ENCODE data around the gene DAPP1.
"Not testable (repeated sequence)": the region's sequence is repeated elsewhere in the genome, so short reads cannot be mapped to it uniquely, and the experiment has no call there.

Gene DAPP1, protein sequence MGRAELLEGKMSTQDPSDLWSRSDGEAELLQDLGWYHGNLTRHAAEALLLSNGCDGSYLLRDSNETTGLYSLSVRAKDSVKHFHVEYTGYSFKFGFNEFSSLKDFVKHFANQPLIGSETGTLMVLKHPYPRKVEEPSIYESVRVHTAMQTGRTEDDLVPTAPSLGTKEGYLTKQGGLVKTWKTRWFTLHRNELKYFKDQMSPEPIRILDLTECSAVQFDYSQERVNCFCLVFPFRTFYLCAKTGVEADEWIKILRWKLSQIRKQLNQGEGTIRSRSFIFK

DNA sequence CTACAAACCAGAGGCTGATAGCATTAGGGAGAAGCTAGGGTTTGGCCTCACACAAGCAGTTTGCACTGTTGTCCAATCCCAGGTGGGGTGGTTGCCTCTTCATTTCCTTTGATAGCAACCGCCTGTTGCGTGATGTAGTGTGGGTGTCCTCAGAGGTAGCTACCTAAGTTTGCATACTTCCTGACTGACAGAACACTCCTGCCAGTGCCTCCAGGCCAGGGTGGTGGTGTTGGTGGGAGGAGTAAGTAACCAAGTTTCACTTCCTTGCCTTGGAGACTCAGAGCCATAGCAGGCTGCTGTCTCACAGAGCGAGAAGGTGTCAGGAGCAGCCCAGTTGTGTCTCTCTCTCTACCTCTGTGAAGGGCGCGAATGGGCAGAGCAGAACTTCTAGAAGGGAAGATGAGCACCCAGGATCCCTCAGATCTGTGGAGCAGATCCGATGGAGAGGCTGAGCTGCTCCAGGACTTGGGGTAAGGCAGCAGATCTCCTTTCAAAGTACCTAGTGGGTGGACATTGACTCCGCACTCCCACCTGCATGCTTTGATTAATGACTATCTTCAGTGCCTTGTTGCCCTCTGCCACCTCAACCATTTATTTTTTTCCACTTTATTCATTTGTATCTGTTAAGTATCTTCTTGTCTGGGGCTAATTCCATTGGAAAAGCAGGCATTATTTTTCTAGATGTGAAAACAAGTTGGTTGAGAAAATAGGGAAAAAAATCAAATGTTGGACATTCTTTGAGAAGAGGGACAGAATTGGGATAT, at the start of gene DAPP1:
DAPP1 (plus strand) TSS at position 283 of the 764 bp plus-strand sequence; CDS start at position 370, 87 bp downstream.
- DNase-seq (ENCODE audit: low spot score): no peak

DNA sequence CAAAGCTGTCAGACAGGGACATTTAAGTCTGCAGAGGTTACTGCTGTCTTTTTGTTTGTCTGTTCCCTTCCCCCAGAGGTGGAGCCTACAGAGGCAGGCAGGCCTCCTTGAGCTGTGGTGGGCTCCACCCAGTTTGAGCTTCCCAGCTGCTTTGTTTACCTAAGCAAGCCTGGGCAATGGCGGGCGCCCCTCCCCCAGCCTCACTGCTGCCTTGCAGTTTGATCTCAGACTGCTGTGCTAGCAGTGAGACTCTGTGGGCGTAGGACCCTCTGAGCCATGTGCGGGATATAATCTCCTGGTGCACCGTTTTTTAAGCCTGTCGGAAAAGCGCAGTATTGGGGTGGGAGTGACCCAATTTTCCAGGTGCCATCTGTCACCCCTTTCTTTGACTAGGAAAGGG, 45.8 kb upstream of the DAPP1 start:
- not testable (repeated sequence) for DNase-seq (ENCODE audit: low spot score)

DNA sequence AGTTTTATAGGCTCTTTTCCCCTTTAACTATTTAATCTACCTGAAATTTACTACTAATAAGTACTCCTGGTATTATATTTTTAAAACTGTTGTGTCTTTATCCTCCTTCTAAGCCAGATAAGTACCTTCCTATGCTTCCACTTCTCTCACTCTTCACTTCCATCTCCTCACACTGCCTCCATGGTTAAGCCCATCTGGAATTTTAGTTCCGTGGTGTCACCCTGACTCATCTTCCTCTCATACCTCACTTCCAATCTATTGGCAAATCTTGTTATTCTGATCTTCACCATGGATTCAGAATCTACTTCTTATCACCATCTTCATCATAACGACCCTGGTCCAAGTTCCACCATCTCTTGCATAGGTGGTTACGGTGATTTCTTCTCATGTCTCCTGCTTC, 32.7 kb upstream of the DAPP1 start:
- no peak for DNase-seq (ENCODE audit: low spot score)

DNA sequence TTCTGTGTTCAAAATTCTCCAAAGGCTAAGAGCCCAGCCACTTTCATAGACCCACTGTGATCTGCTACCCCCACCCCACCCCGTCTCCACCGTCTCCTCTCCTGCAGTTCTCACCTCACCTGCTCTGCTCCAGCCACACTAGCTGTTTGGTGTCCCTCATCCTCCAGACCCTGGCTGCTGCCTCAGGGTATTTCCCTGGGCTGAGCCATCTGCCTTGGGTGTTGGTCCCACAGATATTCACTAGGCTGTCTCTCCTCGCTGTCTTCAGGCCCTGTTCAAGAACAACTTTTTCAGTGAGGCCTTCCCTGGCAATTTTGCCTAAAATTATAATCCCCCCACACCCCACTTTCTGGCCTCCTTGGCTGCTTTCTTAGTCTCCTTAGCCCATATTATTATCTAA, 31.8 kb upstream of the DAPP1 start:
- no peak for DNase-seq (ENCODE audit: low spot score)

DNA sequence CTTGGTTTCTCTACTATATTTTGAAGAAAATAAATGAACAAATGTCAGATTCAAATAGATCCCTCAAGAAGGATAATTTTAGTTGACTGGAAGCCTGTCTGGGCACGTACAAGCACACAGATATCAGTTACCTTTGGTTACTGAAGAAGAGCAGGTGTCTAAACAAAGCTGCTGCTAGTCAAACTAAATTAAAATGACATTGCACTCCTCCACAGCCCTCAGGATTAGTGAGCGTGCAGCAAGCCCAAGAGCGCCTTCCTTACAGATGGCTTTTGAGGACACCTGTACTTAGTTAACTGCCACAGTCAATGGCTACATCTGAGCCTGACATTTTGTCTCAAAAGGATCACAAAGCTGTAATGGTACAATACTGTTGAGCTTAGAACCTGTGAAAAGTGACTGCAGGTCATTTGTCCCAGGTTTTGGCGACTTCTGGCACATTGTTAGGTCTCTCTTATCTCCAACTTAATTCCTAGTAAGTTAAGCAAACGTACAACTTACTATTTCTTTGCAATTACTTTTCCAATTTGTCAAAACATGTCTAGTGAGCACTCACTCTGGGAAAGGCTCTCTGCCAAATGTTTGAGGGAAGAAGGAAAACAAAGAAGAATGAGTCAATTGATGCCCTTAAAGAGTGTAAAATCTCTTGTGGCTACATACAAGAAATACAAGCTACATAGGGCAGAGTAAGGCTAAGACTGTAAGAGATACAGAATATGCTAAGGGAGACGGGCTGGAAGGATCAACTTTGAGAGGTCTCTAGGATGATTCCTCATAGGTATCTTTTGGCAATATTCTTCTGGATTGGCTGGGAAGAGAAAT, 25.6 kb upstream of the DAPP1 start:
- no peak for DNase-seq (ENCODE audit: low spot score)

DNA sequence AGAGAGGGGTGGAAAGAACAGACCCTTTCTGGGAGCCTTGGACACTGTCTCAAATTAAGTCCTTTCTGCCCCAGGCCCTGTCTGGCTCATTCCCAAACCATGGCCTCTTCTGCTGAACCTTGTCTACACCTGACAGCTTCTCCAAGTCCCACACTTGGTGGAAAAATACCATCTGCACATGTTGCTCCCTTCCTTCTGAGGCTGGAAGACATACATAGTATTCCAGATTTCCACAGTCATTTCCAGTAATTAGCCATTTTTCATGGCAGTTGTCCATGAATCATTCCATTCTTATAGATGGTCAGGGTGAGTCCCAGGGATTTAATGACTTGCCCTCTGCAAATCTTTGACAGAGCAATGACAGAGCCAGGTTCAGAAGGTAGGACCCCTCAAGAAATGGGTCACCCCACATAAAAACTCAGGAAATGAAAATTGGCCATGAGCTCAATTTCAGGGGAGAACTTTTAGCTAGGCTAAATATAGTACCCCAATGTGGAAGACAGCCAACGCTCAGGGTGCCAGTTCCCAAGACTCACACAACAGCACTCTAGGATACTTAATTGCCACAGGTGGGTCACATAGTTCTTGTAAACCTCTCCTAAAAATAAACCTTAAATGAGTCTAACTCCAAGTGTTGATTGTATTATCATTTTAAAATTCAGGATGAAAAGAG, 16.2 kb upstream of the DAPP1 start:
- DNase-seq (ENCODE audit: low spot score): no peak

DNA sequence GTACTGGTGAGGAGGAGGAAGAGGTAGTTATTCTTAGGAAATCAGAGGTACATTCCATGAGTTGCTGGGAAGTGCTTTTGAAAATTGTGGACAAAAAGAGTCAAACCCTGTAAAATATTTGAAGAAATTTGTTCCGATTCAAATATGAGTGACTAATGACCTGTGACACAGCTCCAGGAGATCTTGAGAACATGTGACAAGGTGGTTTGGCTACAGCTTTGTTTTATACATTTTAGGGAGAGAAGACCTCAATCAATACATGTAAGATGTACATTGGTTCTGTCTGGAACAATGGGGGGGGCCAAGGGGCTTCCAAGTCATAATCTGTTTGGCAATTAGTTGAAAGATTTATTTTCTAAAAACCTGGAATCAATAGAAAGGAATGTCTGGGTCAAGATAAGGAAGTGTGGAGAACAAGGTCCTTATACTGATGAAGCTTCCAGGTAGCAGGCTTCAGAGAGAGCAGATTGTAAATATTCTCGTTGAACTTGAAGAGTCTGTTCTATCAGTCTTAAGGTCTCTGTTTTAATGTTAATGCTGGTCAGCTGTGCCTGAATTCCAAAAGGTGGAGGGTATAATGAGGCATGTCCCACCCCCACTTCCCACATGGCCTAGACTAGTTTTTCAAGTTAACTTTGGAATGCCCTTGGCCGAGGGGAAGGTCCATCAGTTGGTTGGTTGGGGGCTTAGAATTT, 15.5 kb upstream of the DAPP1 start:
- DNase-seq (ENCODE audit: low spot score): no peak

DNA sequence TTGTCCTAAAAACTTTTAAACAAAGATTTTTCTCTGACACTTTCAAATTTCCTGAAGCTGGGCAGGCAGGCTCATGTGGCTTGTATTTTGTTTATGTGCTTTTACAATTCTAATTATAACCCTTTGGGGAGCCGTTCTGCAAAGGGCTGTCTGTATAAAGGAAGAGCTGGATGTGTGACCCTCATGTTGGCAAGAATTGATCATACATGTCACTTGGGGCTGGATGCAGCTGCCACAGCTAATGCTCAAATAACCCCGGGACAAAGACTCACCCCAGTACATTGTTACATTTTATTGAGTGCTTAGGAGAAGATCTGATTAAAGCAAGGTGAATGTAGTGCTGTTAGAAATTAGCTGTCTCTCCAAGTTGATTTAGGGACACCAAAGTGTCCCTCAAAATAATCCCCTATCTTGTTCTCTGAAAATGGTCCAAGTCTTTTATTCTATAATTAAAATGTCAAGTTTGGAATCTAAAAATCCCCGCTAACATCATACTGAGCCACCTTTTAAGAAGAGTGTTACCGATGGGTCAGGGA, 13.0 kb upstream of the DAPP1 start:
- no peak for DNase-seq (ENCODE audit: low spot score)

DNA sequence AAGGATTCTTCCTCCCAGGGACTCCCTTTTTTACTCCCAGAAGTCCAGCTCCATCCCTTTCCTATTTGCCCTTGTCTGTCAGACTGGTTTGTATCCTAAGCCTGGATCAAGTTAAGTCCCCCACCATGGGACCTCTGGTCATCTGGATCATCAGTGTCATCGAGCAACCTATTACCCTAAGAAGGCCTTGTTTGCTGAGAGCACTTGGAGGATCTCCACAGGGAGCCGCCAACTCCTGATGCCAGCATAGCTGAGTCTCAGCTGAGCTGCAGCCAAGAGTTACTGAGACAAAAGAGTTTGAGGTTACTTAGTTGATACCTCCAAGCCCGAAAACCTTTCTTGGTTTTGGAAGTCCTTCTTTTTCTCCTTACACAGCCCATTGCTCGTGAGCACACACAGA, 10.1 kb upstream of the DAPP1 start:
- no peak for DNase-seq (ENCODE audit: low spot score)

DNA sequence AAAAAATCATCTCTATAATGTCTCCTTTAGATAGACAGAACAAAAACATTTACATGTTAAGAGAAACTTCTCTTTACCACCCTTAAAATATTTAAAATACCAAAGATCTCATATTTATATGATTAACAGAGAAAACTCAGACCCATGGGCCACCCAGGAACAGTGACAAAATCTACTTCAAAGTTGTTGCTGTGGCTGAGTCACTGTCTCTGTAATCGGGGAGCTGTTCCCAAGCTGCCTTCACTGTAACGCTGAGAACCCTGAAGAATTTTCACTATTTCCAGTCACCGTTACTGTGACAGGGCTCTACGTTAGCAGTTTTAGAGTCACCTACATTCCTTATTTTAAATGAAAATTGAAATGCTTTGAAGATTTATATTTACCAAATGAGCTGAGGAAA, 9.0 kb upstream of the DAPP1 start:
- DNase-seq (ENCODE audit: low spot score): no peak

DNA sequence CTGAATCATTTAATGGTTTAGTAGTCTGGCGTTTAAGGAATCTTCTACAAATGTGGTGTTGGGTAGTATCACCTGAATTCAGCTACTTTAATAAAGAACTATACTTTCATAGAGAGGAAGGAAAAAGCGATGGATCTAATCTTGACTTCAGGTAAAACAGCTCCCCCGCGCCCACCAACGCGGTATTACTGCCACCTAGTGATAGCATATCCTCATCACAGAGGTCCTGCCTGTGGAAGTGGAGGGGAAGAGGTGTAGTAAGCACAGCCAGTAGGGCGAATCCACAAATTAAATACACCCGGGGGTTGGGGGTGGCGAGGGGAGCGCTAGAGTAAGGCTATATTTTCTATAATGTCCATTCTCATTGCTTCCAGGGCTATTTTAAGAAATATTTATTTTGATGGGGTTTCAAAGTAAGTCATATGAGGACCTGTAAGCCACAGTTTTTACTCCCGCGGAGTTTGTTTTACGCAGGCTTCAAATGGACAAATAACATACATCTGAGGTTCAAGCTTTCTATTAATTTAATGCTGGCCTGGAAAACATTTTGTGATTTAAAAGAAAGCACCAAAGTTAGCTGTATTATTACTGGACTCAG, 8.3 kb upstream of the DAPP1 start:
- DNase-seq (ENCODE audit: low spot score): peak; percentile 24

DNA sequence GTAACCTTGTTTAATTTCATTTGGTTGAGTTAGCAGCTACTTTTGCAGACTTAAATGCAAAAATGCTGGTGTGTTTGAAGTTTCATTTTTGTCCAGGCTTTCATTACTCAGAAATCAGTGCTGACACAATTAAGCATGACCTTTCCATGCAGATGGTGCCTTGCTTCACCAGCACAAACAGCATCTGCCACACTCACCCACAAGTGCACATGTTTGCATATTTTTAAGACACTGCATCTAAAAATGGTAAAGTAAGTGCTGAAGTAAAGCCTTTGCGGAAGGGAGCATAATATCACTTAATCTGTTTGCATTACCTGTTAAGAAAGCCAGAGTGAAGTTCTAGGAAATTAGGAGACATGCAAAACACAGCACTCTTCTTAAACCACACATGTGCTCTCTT, 7.3 kb upstream of the DAPP1 start:
- DNase-seq (ENCODE audit: low spot score): no peak

DNA sequence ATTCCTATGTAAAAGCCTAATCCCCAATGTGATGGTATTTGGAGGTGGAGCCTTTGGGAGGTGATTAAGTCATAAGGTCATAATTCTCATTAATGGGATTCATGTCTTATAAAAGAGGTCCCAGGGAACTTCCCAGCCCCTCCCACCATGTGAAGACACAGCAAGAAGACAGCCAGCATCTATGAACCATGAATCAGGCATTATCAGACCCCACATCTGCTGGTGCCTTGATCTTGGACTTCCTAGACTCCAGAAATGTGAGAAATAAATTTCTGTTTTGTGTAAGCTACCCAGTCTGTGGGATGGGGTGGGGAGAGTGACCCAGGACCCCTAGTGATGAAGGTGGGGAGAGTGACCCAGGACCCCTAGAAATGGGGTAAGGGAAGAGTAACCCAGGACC, 6.1 kb upstream of the DAPP1 start:
- no peak for DNase-seq (ENCODE audit: low spot score)

DNA sequence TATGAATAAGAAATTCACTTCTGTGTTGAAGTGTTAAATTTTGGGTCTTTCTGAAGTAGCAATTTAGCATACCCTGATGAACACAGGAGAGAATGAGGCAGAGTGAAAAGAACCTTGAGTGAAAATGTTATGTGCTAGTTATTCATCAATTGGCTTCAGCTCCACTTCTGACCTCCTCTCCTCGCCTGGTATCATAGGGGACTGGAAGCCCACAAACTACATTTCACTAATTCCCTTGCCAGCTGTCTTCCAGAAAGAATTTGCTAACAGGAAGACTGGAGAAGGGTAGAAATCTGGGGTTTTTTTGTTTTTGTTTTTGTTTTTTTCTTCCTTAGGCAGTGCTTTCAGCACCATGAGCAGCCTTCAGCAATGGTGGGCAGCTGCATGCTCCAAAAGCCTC, 5.5 kb upstream of the DAPP1 start:
- no peak for DNase-seq (ENCODE audit: low spot score)

DNA sequence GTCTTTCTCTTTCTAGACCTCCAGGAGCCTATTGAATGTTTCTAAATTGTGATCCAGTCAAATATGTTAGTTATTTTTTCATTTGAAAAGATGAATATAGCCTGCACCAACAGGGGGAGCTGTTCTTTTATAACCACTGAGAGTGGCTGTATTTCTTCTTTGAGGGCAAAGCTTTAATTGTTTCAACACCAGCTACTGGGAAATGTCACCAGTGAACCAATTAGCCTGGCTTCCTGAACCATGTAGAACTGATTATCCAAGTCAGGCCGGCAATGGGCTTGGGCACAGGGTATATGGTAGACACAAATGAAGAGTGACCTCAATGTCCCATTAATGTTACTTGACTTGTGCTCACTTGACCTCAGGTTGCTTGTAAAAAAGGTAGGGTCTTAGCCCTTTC, 4.8 kb upstream of the DAPP1 start:
- no peak for DNase-seq (ENCODE audit: low spot score)

DNA sequence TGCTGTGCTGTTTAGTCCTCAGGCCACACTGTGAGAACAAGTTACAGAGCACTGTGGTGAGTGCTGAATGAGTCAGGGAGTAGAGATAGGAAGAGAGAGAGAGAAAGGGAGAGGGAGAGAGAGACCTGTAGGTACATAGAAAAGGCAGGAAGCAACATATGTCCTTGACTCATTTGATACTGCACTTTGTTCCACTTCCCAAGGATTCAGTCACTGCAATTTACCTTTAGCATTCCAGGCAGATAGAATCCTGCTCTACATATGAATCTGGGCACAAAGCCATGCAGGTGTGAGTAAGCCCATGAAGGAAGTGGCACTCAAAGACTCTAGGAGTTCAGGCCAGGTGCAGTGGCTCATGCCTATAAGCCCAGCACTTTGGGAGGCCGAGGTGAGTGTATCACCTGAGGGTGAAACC, 1.0 kb upstream of the DAPP1 start:
- peak; percentile 9 for DNase-seq (ENCODE audit: low spot score)

DNA sequence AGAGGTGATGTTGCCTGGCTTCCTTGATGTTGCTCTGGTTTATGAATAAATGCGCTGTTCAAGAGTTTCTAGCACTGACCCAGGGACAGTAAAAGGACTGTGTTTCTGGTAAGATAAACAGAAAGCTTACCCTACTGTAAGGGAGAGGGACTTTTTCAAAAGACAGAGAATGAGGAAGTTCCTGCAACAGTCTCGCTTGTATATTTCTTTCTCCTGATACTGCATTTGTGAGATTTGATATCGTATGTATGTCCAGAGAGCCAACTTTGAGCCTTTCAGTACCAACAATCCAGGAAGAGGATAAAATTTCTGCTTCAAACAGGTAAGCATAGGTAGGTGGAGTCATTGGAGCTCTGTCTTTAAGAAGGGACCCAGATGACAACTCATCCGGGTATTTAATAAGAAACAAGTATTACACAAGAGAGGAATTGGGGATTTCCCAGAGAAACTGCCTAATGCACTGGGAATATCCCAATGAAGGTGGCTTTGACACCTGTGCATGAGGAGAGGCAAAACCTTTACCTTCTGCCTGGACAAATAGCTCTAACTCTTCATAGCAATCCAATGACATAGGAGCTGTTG, 773 bp downstream of the DAPP1 start:
- no peak for DNase-seq (ENCODE audit: low spot score)

DNA sequence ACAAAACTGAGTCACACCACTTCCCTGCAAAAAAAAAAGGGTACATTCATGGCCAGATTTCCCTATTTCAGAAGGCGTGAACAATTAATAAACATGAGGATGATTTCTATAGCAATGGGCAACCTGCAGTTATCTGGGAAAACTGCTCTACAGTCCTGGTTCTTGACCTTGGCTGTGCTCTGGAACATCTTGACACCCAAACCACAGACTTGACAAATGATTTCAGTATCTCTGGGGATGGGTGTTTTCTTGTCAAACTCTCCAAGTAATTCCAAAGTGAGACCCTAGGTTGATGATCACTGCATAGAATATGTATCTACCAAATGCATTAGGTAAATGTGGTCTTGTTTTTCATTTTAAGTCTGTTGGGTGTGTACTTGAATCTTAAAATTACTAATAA, 2.0 kb downstream of the DAPP1 start:
- no peak for DNase-seq (ENCODE audit: low spot score)

DNA sequence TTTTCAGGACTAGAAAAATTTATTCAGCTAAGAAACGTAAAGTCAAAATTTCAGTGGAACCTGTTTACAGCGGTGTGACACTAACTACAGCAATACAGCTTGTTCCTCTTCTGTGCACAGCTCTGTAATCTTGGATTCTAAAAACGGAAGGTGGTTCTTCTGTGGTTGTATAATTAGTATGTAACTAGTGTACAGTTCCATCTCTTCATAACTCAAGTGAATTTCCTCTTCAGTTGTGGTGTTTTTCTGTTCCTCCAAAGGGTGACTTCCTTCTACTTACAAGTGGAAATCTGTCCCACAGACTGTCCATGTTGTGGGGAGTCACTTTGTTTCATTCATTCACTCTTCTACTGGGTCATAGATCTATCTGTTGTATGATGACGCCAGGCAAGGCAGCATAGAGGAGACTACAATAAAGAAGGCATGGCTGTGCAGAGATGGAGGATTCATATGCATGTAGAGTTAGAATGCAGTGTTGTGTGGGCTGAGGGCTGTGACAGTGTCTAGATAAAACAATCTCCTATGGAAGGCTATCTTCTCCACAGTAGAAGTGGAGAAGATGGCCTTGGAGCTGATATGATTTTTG, 5.4 kb downstream of the DAPP1 start:
- no peak for DNase-seq (ENCODE audit: low spot score)

DNA sequence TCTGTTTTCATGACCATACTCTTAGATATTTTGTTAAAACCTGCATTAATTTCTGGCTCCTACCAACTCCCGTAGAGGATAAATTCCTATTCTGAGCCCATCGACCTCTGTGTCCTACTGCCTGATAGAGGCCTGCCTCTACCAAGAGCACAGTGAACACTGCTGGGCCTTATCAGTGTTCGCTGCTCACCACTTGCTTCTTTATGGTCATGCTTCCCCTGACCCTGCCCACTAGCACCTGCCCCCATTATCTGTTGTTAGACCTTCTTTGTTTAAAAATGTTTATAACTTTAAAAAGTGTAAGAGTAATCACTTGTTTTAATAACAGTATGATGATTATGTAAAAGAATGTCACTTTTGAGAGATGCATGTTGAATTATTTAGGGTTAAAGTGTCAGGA, 6.1 kb downstream of the DAPP1 start:
- DNase-seq (ENCODE audit: low spot score): no peak
